H1 (cell line): Measurements from ENCODE around the gene TEDC1. TPM values are rescaled to one million over a fixed set of nuclear protein-coding genes. Genes with fewer than 3 reads are reported as not detected.

ENCODE experiments used
- CTCF ChIA-PET: fragments of 300-600 bp; sonication (Branson Sonifier 250); formaldehyde crosslinking; loops from one replicate; lab custom pipeline; 2021; ENCODE audit not compliant: partially characterized antibody; lab: Charles Lee
- POLR2A ChIA-PET: fragments of 300-600 bp; sonication (Branson Sonifier 250); formaldehyde crosslinking; loops from one replicate; lab custom pipeline; 2021; ENCODE audit warnings: inconsistent platforms; ENCODE audit not compliant: partially characterized antibody; lab: Charles Lee
- DNase-seq, 2 experiments: peaks; one replicate each; pipeline versions ENCODE4 v3.0.0 to v3.0.0-alpha.2; 2010 to 2022; ENCODE audit warnings: low spot score in 2 of 2, low read depth in 1 of 2, mixed read lengths in 1 of 2
- FAIRE-seq: peaks from 2 replicates; lab custom pipeline; 2011; peaks lifted over from hg19 to GRCh38; lab: Jason Lieb, UNC
- H2AFZ ChIP-seq: 2 replicates; pipeline ENCODE4 v1.8.1; 2012; ENCODE audit warnings: low read length, inconsistent platforms
- H2AK5ac ChIP-seq: 2 replicates; pipeline ENCODE4 v1.6.1; 2013; ENCODE audit warnings: low read depth, low read length
- H2BK120ac ChIP-seq: replicated peaks from 2 replicates; pipeline ENCODE3; 2013; ENCODE audit warnings: low read depth, low read length, inconsistent platforms
- H2BK12ac ChIP-seq: 2 replicates; pipeline ENCODE4 v1.6.1; 2013; ENCODE audit warnings: low read depth, low read length
- H2BK15ac ChIP-seq: 2 replicates; pipeline ENCODE4 v1.6.1; 2013; ENCODE audit warnings: low read length
- H2BK20ac ChIP-seq: 2 replicates; pipeline ENCODE4 v1.6.1; 2013; ENCODE audit warnings: low read length
- H2BK5ac ChIP-seq: 2 replicates; pipeline ENCODE4 v1.6.1; 2013; ENCODE audit warnings: low read depth, low read length
- H3K14ac ChIP-seq: 2 replicates; pipeline ENCODE4 v1.6.1; 2013; ENCODE audit warnings: inconsistent platforms; ENCODE audit not compliant: insufficient read length
- H3K18ac ChIP-seq: 2 replicates; pipeline ENCODE4 v1.6.1; 2013; ENCODE audit warnings: low read length; ENCODE audit errors: extremely low read depth
- H3K23ac ChIP-seq: 2 replicates; pipeline ENCODE4 v1.6.1; 2013; ENCODE audit warnings: inconsistent platforms; ENCODE audit not compliant: insufficient read length
- H3K23me2 ChIP-seq: 2 replicates; pipeline ENCODE4 v1.6.1; 2013; ENCODE audit warnings: low read depth, low read length
- H3K27ac ChIP-seq: 2 replicates; pipeline ENCODE4 v1.6.1; 2011; ENCODE audit warnings: low read depth, low read length, inconsistent platforms
- H3K27me3 ChIP-seq, 4 experiments: replicated peaks in 1 of 4; 1 replicate in 1 of 4; 2 replicates in 3 of 4; pipeline versions ENCODE4 v1.6.1 to v1.8.1; 2011 to 2013; ENCODE audit warnings: low read length in 3 of 4, mild to moderate bottlenecking in 3 of 4, inconsistent platforms in 2 of 4, mixed read lengths in 2 of 4, moderate library complexity in 1 of 4; ENCODE audit not compliant: control insufficient read depth in 3 of 4, insufficient read depth in 3 of 4; ENCODE audit errors: extremely low read depth in 1 of 4
- H3K36me3 ChIP-seq, 4 experiments: 2 replicates each; pipeline versions ENCODE4 v1.6.1 to v1.8.1; 2011 to 2013; ENCODE audit warnings: mild to moderate bottlenecking in 4 of 4, low read length in 3 of 4, moderate library complexity in 2 of 4, control low read depth in 1 of 4, inconsistent platforms in 1 of 4; ENCODE audit not compliant: insufficient read depth in 4 of 4, control insufficient read depth in 2 of 4
- H3K4ac ChIP-seq: replicated peaks from 2 replicates; pipeline ENCODE3; 2013; ENCODE audit warnings: low read length, low read depth, mixed read lengths, inconsistent platforms; ENCODE audit not compliant: insufficient read length
- H3K4me1 ChIP-seq, 4 experiments: replicated peaks in 1 of 4; 1 replicate in 1 of 4; 2 replicates in 3 of 4; pipeline versions ENCODE4 v1.6.1 to v1.8.1; 2011 to 2013; ENCODE audit warnings: low read length in 3 of 4, inconsistent platforms in 2 of 4, mixed read lengths in 1 of 4; ENCODE audit not compliant: insufficient read depth in 4 of 4, control insufficient read depth in 3 of 4
- H3K4me2 ChIP-seq, 2 experiments: 2 replicates each; pipeline versions ENCODE4 v1.6.1 to v1.8.1; 2011 to 2013; ENCODE audit warnings: low read depth in 2 of 2, low read length in 2 of 2, control low read depth in 1 of 2, inconsistent platforms in 1 of 2, mild to moderate bottlenecking in 1 of 2; ENCODE audit not compliant: insufficient read depth in 1 of 2
- H3K4me3 ChIP-seq, 4 experiments: fragments of 200-600, 300-600 bp in 1 of 4; sonication (generic), shearing (Covaris generic), sonication (Bioruptor Twin) in 1 of 4; 2 replicates each; pipeline versions ENCODE4 v1.5.1 to v1.8.1; 2011 to 2016; ENCODE audit warnings: low read length in 4 of 4, low read depth in 3 of 4, control low read depth in 2 of 4, inconsistent platforms in 2 of 4, mild to moderate bottlenecking in 2 of 4, mixed read lengths in 1 of 4, moderate library complexity in 1 of 4; ENCODE audit not compliant: insufficient read depth in 2 of 4; ENCODE audit errors: extremely low read depth in 1 of 4
- H3K56ac ChIP-seq: replicated peaks from 2 replicates; pipeline ENCODE3; 2013; ENCODE audit warnings: low read depth, mild to moderate bottlenecking, mixed read lengths, low read length, inconsistent platforms; ENCODE audit not compliant: insufficient read length
- H3K79me1 ChIP-seq: 2 replicates; pipeline ENCODE4 v1.6.1; 2013; ENCODE audit warnings: low read depth, low read length, control low read depth
- H3K79me2 ChIP-seq, 2 experiments: 2 replicates each; pipeline versions ENCODE4 v1.6.1 to v1.8.1; 2012 to 2013; ENCODE audit warnings: low read length in 2 of 2, mild to moderate bottlenecking in 2 of 2, inconsistent platforms in 1 of 2; ENCODE audit not compliant: insufficient read depth in 2 of 2, control insufficient read depth in 1 of 2
- H3K9ac ChIP-seq, 4 experiments: replicated peaks in 1 of 4; 1 replicate in 1 of 4; 2 replicates in 3 of 4; pipeline versions ENCODE4 v1.6.1 to v1.8.1; 2011 to 2013; ENCODE audit warnings: low read depth in 3 of 4, low read length in 3 of 4, control low read depth in 2 of 4, mild to moderate bottlenecking in 2 of 4, moderate library complexity in 2 of 4, inconsistent platforms in 1 of 4; ENCODE audit errors: extremely low read depth in 1 of 4
- H3K9me3 ChIP-seq, 2 experiments: 2 replicates each; pipeline versions ENCODE4 v1.6.1 to v1.8.1; 2012 to 2013; ENCODE audit warnings: mild to moderate bottlenecking in 2 of 2, moderate library complexity in 2 of 2, control low read depth in 1 of 2, inconsistent platforms in 1 of 2, low read depth in 1 of 2, low read length in 1 of 2, mixed read lengths in 1 of 2; ENCODE audit not compliant: insufficient read depth in 2 of 2
- H4K20me1 ChIP-seq, 2 experiments: replicated peaks in 1 of 2; 2 replicates each; pipeline versions ENCODE3 to v1.8.1; 2011 to 2013; ENCODE audit warnings: inconsistent platforms in 2 of 2, low read length in 2 of 2, mild to moderate bottlenecking in 1 of 2; ENCODE audit not compliant: insufficient read depth in 2 of 2, control insufficient read depth in 1 of 2
- H4K5ac ChIP-seq: 2 replicates; pipeline ENCODE4 v1.6.1; 2013; ENCODE audit warnings: low read length, low read depth, mixed read lengths, inconsistent platforms; ENCODE audit not compliant: insufficient read length
- H4K8ac ChIP-seq: 2 replicates; pipeline ENCODE4 v1.8.0; 2013; ENCODE audit warnings: mild to moderate bottlenecking, moderate library complexity, low read length, inconsistent platforms; ENCODE audit not compliant: insufficient read depth; ENCODE audit errors: extremely low read depth
- H4K91ac ChIP-seq: replicated peaks from 2 replicates; pipeline ENCODE3; 2013; ENCODE audit warnings: low read length, mixed read lengths, inconsistent platforms; ENCODE audit not compliant: insufficient read length
- BRCA1 ChIP-seq: IDR thresholded peaks from 2 replicates; pipeline ENCODE4 v1.6.1; 2012; ENCODE audit warnings: low read depth, low read length, improper control_type of control experiment
- CREB1 ChIP-seq: IDR thresholded peaks from 2 replicates; pipeline ENCODE4 v1.6.1; 2012; ENCODE audit warnings: inconsistent platforms
- E2F6 ChIP-seq: IDR thresholded peaks from 2 replicates; pipeline ENCODE4 v1.6.1; 2012; ENCODE audit warnings: inconsistent platforms
- EZH2 ChIP-seq: fragments of 200-600 bp; sonication (generic); IDR thresholded peaks from 2 replicates; pipeline ENCODE4 v1.7.1; 2012; ENCODE audit warnings: low read depth, mild to moderate bottlenecking, moderate library complexity, low read length, inconsistent platforms; ENCODE audit not compliant: severe bottlenecking
- NRF1 ChIP-seq: IDR thresholded peaks from 2 replicates; pipeline ENCODE4 v1.6.1; 2011; ENCODE audit warnings: mild to moderate bottlenecking, low read depth, low read length, improper control_type of control experiment
- POLR2AphosphoS5 ChIP-seq: IDR thresholded peaks from 2 replicates; pipeline ENCODE4 v1.6.1; 2011; ENCODE audit warnings: low read depth, low read length
- SAP30 ChIP-seq: fragments of 300-600 bp; sonication (generic); IDR thresholded peaks from 2 replicates; pipeline ENCODE4 v1.7.1; 2012; ENCODE audit warnings: low read length, moderate library complexity, mild to moderate bottlenecking, inconsistent platforms; ENCODE audit not compliant: insufficient read depth, insufficient replicate concordance
- SUZ12 ChIP-seq: fragments of 200-600 bp; sonication (generic); IDR thresholded peaks from 2 replicates; pipeline ENCODE4 v1.6.1; 2012; ENCODE audit warnings: mild to moderate bottlenecking, inconsistent platforms, low read length, moderate library complexity, mixed read lengths
- WGBS, 2 experiments: shearing (Covaris generic) in 1 of 2; methylation state at CpG; one replicate each; pipeline versions ENCODE4 v1.1.6 to v1.1.7; 2013 to 2015; ENCODE audit warnings: low lambda C conversion rate in 2 of 2, mixed read lengths in 2 of 2, inconsistent platforms in 1 of 2, low coverage in 1 of 2, missing lambda C conversion rate in 1 of 2; ENCODE audit not compliant: insufficient replicate concordance in 2 of 2, insufficient coverage in 1 of 2, insufficient read length in 1 of 2; ENCODE audit errors: extremely low coverage in 1 of 2, missing lambda C conversion rate in 1 of 2; 5-methylcytosine and 5-hydroxymethylcytosine counted together
- polyA plus RNA-seq, 7 experiments: library from polyadenylated mRNA; depleted of rRNA in 3 of 7; stranded (reverse) in 5 of 7; unstranded in 2 of 7; fragments of >200 nt in 5 of 7; fragments of 200-250 nt in 2 of 7; gene quantifications; 1 replicate in 5 of 7; 2 replicates in 1 of 7; 4 replicates in 1 of 7; pipeline versions ENCODE4 v1.2.1 to v1.2.3, GENCODE V29; 2011 to 2013; ENCODE audit warnings: missing spikeins in 2 of 7, mixed read lengths in 2 of 7
- total RNA-seq: library from RNA; stranded (reverse); fragmentation: NEBNext Ultra II Directional; extraction: Animal tissue kit (Norgen Biotek cat#: 25700); gene quantifications from 2 replicates; pipeline ENCODE4 v1.2.1, GENCODE V29; 2021
- TF ChIP-seq, protein P1 (sequence below), 3 experiments: IDR thresholded peaks; 1 replicate in 2 of 3; 2 replicates in 1 of 3; pipeline versions ENCODE4 v1.5.1 to v1.6.1; 2011; ENCODE audit warnings: low read length in 3 of 3, mild to moderate bottlenecking in 3 of 3, inconsistent platforms in 2 of 3, low read depth in 1 of 3, moderate library complexity in 1 of 3; ENCODE audit not compliant: insufficient read depth in 1 of 3; ENCODE audit errors: control extremely low read depth in 1 of 3

Gene TEDC1
- total and polyA plus RNA-seq, 2 of the 8 experiments (the other 6 are each of a cell fraction or from before 2014, with no cell fraction given): 5.6 to 14.8 TPM

DNA sequence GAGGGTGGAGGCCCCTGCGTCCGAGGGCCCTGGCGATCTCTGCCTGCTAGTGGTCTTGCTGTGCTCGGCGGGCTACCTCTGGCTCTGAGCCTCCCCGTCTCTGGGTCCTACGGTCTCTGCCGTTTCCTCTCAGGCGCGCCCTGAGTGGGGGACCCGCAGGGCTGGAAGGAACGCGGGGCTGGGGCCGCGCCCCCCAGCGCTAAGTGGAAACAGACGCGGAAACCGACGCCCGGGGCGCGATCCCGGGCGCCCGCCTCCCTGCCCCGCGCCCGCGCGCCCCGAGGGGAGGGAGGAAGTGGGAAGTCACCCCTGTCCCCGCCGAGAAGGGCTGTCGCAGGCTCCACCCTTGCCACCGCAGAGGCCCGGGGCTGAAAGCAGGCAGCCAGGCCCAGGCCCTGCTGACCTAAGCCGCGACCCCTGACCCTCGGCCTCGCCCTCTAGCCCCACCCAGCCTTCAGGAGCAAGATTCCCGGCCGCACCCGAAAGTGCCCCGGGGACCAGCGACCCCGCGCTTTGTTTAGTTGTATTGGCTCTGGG lies 3.5 kb upstream of the TEDC1 start:
- no peak overlapping the region for H4K91ac ChIP-seq
- H4K20me1 ChIP-seq: peaks cover 0 to 14% of the 10 kb centered on the region in 2 experiments
- no peak overlapping the region for H2BK120ac ChIP-seq
- no peak overlapping the region for H2AFZ ChIP-seq
- H3K36me3 ChIP-seq: no peaks in the 10 kb centered on the region; a peak in 1 of 8 replicates
- peaks cover 30 to 65% (median 54%) of the 10 kb centered on the region in 4 experiments for H3K27me3 ChIP-seq
- peaks cover 9% of the 10 kb centered on the region; the same call in 1 of the 2 replicates for H3K23me2 ChIP-seq
- 22% methylated on average over 28 of the region's 48 CpGs; no CpG with 5 or more reads in 1 of the 2 experiments for WGBS, 2 experiments
- no peak overlapping the region; the same call in 1 of the 2 replicates for H3K18ac ChIP-seq
- H2AK5ac ChIP-seq: no peak overlapping the region
- no peak overlapping the region for H3K4ac ChIP-seq
- H3K56ac ChIP-seq: no peak overlapping the region
- H3K14ac ChIP-seq: no peak overlapping the region
- CTCF ChIA-PET: interaction anchor here (1.7 kb wide), 1 partner anchor 283 kb away, joined by 4 read pairs; no protein-coding TSS in a partner anchor
- H4K5ac ChIP-seq: no peak overlapping the region
- H3K9ac ChIP-seq: no peak overlapping the region; a peak in 1 of 7 replicates
- H3K4me2 ChIP-seq: peak overlapping the region; percentile 53 to 75
- no peak overlapping the region for H3K23ac ChIP-seq
- H2BK15ac ChIP-seq: no peak overlapping the region
- peak in 1 of 2 experiments; percentile 52 for DNase-seq
- H3K4me3 ChIP-seq: peak overlapping the region; percentile 21 to 61 (median 24); a peak in 7 of 8 replicates
- FAIRE-seq: no peak
- H3K4me1 ChIP-seq: peaks cover 0 to 20% (median 5%) of the 10 kb centered on the region in 4 experiments; a peak in 5 of 7 replicates
- H2BK5ac ChIP-seq: no peak overlapping the region
- POLR2A ChIA-PET: no interaction called here
- no peak overlapping the region for H2BK20ac ChIP-seq
- no peak overlapping the region for H2BK12ac ChIP-seq
- no peak overlapping the region for H3K27ac ChIP-seq
- H3K79me1 ChIP-seq: no peaks in the 10 kb centered on the region
- no peaks in the 10 kb centered on the region for H3K9me3 ChIP-seq
- peak overlapping the region; percentile 68; the same call in 1 of the 2 replicates for H4K8ac ChIP-seq
- no peaks in the 10 kb centered on the region for H3K79me2 ChIP-seq
- TF ChIP-seq NRF1: no peak
- peak; percentile 28; the same call in 1 of the 2 replicates for TF ChIP-seq SUZ12
- peak; percentile 45 for TF ChIP-seq EZH2
- TF ChIP-seq, protein P1, sequence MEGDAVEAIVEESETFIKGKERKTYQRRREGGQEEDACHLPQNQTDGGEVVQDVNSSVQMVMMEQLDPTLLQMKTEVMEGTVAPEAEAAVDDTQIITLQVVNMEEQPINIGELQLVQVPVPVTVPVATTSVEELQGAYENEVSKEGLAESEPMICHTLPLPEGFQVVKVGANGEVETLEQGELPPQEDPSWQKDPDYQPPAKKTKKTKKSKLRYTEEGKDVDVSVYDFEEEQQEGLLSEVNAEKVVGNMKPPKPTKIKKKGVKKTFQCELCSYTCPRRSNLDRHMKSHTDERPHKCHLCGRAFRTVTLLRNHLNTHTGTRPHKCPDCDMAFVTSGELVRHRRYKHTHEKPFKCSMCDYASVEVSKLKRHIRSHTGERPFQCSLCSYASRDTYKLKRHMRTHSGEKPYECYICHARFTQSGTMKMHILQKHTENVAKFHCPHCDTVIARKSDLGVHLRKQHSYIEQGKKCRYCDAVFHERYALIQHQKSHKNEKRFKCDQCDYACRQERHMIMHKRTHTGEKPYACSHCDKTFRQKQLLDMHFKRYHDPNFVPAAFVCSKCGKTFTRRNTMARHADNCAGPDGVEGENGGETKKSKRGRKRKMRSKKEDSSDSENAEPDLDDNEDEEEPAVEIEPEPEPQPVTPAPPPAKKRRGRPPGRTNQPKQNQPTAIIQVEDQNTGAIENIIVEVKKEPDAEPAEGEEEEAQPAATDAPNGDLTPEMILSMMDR (IDR thresholded peaks at IDR 0.05; ENCODE audit: control extremely low read depth in 1 of 3, insufficient read depth in 1 of 3, low read depth in 1 of 3, low read length in 3 of 3): no peak
- no peak for TF ChIP-seq BRCA1
- TF ChIP-seq CREB1: no peak
- no peak for TF ChIP-seq E2F6
- TF ChIP-seq POLR2AphosphoS5: no peak
- no peak for TF ChIP-seq SAP30
